Femur (tissue), 1 donor: ENCODE data around the gene RSPH9.

Source experiments
- DNase-seq: peaks from one replicate; pipeline ENCODE4 v3.0.0-alpha.2; 2017

The RSPH9 gene

GRCh38 chr6:43669050-43669921 is 24.4 kb downstream of the RSPH9 start:
- DNase-seq, result peak; percentile 84

GRCh38 chr6:43669922-43670622 is 25.2 kb downstream of the RSPH9 start:
- DNase-seq, result no peak

GRCh38 chr6:43670623-43670986 is 25.8 kb downstream of the RSPH9 start:
- no peak for DNase-seq

- no peak for DNase-seq
These were observed 26.4 kb downstream of the RSPH9 start for GRCh38 chr6:43671011-43671800.

- DNase-seq, result no peak
These were observed 27.2 kb downstream of the RSPH9 start for GRCh38 chr6:43671801-43672690.

- peak; percentile 60 for DNase-seq
These were observed 28.7 kb downstream of the RSPH9 start for GRCh38 chr6:43673444-43674084.

GRCh38 chr6:43674291-43674690 is 29.5 kb downstream of the RSPH9 start:
- no peak for DNase-seq

- no peak for DNase-seq
These were observed 30.1 kb downstream of the RSPH9 start for GRCh38 chr6:43674921-43675320.

DNA sequence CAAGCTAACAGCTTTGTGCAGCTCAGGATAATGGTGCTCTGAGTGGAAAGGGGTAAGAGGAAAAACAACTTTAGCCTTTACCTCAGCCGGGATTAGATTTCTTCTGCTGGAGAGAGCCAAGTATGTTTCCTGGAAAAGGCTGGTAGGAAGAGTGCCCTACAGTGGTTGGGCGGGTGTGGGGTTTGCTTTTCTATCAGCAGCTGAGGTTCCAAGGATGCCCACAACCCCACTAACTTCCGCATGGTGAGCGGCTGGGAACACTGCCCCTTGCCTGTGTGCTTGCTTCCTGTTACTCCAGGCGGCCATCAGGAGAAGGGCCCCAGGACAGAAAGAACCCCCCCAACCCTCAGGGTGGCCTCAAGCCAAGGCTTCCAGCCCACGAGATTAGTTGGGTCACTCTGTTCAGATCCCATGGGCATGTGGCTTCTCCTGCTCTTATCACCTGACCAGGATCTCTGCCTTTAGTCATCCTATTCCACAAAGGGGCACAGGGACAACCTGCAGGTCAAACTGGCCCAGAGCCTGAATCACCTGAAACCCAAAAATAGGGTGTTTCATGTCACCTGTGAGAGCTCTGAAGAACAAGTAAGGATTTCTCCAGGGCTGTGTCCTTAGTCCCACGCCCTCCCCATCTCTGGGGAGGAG is 32.2 kb downstream of the RSPH9 start:
- DNase-seq, result no peak

DNA sequence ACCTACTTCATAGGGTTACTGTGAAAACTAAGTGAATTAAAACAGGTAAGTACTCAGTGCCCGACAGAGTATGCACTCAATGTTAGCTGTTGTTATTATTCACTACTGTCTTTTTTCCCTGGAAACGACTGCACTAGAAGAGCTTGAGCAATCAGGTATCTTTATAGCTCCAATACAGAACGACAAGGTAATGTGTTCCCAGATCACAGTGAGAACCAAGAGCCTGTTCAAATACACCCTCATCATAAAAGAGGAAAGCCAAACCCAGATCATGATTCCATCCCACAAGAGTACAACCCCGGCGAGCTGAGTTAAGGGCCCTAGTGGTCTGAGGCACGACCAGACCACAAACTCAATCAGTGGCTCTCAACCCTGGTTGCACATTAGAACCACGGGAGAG is 32.9 kb downstream of the RSPH9 start:
- DNase-seq, result no peak

GRCh38 chr6:43678341-43678740 is 33.5 kb downstream of the RSPH9 start:
- no peak for DNase-seq

- no peak for DNase-seq
These were observed 34.2 kb downstream of the RSPH9 start for GRCh38 chr6:43679057-43679456.

- DNase-seq, result peak; percentile 51
These were observed 35.7 kb downstream of the RSPH9 start for GRCh38 chr6:43680308-43681200.

GRCh38 chr6:43681303-43681702 is 36.5 kb downstream of the RSPH9 start:
- no peak for DNase-seq

GRCh38 chr6:43682724-43683429 is 38.0 kb downstream of the RSPH9 start:
- no peak for DNase-seq

GRCh38 chr6:43683708-43684455 is 39.0 kb downstream of the RSPH9 start:
- DNase-seq, result no peak

DNA sequence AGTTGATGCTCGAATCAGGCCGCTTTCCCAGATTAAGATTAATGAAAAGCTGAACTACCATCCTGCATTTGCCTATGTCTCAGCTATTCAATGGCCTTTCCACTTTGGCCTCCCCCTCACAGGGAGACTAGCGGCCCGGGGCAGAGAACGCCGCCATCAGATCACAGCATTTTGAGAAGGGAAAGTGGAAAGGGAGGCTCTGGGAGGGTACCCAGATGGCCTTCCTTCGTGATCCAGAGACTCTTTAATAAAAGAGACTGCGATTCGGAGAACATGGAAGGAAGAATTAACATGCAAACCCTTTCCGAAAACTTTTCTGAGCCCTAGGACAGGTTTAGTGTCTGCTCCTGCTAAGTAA is 42.2 kb downstream of the RSPH9 start:
- no peak for DNase-seq

DNA sequence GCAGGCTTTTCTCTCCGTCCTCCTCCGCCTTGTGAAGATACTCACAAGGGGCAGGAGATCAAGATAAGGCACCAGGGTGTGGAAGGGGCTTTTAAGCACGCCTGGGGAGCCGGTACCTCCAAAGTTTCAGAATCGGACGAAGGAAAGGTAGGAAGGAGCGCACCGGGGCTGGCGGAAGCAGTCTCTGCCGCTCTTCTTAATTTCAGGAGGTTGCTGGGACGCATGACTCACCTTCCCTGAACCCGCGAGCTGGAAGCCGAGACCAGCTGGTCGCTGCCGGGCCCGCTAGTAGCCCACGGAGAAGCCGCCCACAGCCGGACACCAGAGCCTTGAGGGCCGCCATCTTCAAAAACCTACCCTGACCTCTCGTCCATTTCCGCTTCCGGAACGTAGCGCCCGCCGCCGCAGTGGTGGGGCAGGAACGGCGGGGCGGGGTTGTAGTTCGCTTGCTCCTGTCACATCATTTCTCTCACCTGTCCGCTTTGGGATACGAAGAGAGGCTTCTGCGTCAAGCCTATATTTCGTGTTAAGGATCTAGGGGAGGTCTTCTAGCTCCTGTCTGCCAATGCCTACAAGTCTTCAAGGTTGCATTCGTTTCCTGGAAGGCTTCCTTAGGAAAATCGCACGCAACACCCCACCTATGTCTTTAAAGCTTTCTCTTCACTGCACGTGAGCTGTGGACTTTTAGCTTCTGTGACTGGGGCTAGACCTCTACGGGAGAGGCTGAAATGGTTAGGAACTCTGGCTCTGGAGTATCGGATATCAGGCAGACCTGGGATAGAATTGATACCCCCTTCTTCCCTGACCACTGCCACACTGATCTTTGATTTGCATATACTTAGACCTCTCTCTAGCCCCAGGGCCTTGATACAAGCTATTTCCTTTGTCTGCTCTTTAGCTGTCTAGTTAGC is 42.9 kb downstream of the RSPH9 start, which contains the start of gene MRPS18A:
MRPS18A (minus strand) TSS at position 355 of the 911 bp plus-strand sequence; CDS start at position 343, 12 bp downstream.
- peak; percentile 89 for DNase-seq
